CD4-positive, alpha-beta memory T cell (primary cell): ENCODE data around the gene MUC2. TPM values are rescaled to one million over a fixed set of nuclear protein-coding genes. Genes with fewer than 3 reads are reported as not detected.

Source experiments
- CTCF ChIA-PET: fragments of 350-600 bp; sonication (Branson Sonifier 250); formaldehyde crosslinking; loops from one replicate; lab custom pipeline; 2021; ENCODE audit warnings: inconsistent platforms; ENCODE audit not compliant: partially characterized antibody; lab: Charles Lee
- POLR2A ChIA-PET: fragments of 350-600 bp; sonication (Branson Sonifier 250); formaldehyde crosslinking; loops from one replicate; lab custom pipeline; 2021; ENCODE audit not compliant: partially characterized antibody; lab: Charles Lee
- DNase-seq, 5 donors: peaks; one replicate each; pipeline versions ENCODE4 v3.0.0 to v3.0.0-alpha.2; 2020 to 2022; ENCODE audit warnings: mixed read lengths in 1 of 5
- H3K27ac ChIP-seq: one replicate; pipeline ENCODE4 v1.7.0; 2013; ENCODE audit warnings: low read depth, low read length
- H3K27me3 ChIP-seq: 2 replicates; pipeline ENCODE4 v1.7.0; 2013; ENCODE audit warnings: mild to moderate bottlenecking, low read length, moderate library complexity; ENCODE audit not compliant: insufficient read depth
- H3K36me3 ChIP-seq: 2 replicates; pipeline ENCODE4 v1.7.0; 2013; ENCODE audit warnings: mild to moderate bottlenecking, low read length, moderate library complexity; ENCODE audit not compliant: insufficient read depth
- H3K4me1 ChIP-seq: 2 replicates; pipeline ENCODE4 v1.7.0; 2013; ENCODE audit warnings: mild to moderate bottlenecking, low read length, moderate library complexity; ENCODE audit not compliant: insufficient read depth
- H3K4me3 ChIP-seq, 2 donors: one replicate each; pipeline ENCODE4 v1.7.0; 2013; ENCODE audit warnings: low read length in 2 of 2, mild to moderate bottlenecking in 1 of 2
- H3K9me3 ChIP-seq, 2 donors: one replicate each; pipeline ENCODE4 v1.7.0; 2013; ENCODE audit warnings: low read length in 2 of 2, control low read depth in 1 of 2; ENCODE audit not compliant: control insufficient read depth in 1 of 2
- H3K27ac Mint-ChIP-seq, 7 donors: one replicate each; pipeline ENCODE4 v1.8.0; 2020 to 2021; ENCODE audit warnings: mixed read lengths in 7 of 7, mild to moderate bottlenecking in 6 of 7, inconsistent platforms in 3 of 7, moderate library complexity in 3 of 7
- H3K27me3 Mint-ChIP-seq, 2 donors: one replicate each; pipeline ENCODE4 v1.8.0; 2020 to 2021; ENCODE audit warnings: mixed read lengths in 2 of 2
- H3K36me3 Mint-ChIP-seq, 2 donors: one replicate each; pipeline ENCODE4 v1.8.0; 2020 to 2021; ENCODE audit warnings: mixed read lengths in 2 of 2, inconsistent platforms in 1 of 2, mild to moderate bottlenecking in 1 of 2
- H3K4me1 Mint-ChIP-seq, 4 donors: one replicate each; pipeline ENCODE4 v1.8.0; 2020 to 2021; ENCODE audit warnings: mixed read lengths in 4 of 4, mild to moderate bottlenecking in 1 of 4
- H3K4me3 Mint-ChIP-seq, 8 donors: one replicate each; pipeline ENCODE4 v1.8.0; 2020 to 2021; ENCODE audit warnings: mixed read lengths in 8 of 8, mild to moderate bottlenecking in 7 of 8, moderate library complexity in 6 of 8, inconsistent platforms in 3 of 8
- H3K9me3 Mint-ChIP-seq, 8 donors: one replicate each; pipeline ENCODE4 v1.8.0; 2020 to 2021; ENCODE audit warnings: mixed read lengths in 8 of 8, mild to moderate bottlenecking in 5 of 8, inconsistent platforms in 3 of 8, moderate library complexity in 1 of 8
- intact Hi-C: fragments of 100-400 bp; cut with micrococcal nuclease; formaldehyde crosslinking; loops from one replicate; pipeline ENCODE4 v1.15.1; 2023
- polyA plus RNA-seq, 2 donors: library from polyadenylated mRNA; unstranded; fragments of 300-500 nt; fragmentation: Illumina TruSeq; gene quantifications; one replicate each; pipeline ENCODE4 v1.2.3, GENCODE V29; 2021
- total RNA-seq, 2 experiments: library from RNA; stranded (reverse); gene quantifications; one replicate each; pipeline ENCODE4 v1.2.3, GENCODE V29; 2021

Gene MUC2
- total RNA-seq (not detected), polyA plus RNA-seq (not detected)

GRCh38 chr11:1074244-1075221 is at the start of gene MUC2:
Gene MUC2 (plus strand): TSS chr11:1074874.
- ChIA-PET POLR2A (no interaction called here), CTCF (no interaction called here)
- Mint-ChIP-seq H3K9me3 (peaks cover 0 to 3% (median 0%) of the 10 kb centered on the region in 8 donors), H3K27ac (no peak within 1 kb of the TSS), H3K36me3 (no peaks in the 10 kb centered on the region), H3K27me3 (peaks cover 1% of the 10 kb centered on the region in 2 donors), H3K4me3 (peak within 1 kb of the TSS in 1 of 8 donors; percentile 51), H3K4me1 (no peaks in the 10 kb centered on the region)
- Histone ChIP-seq H3K36me3 (no peaks in the 10 kb centered on the region), H3K27me3 (no peaks in the 10 kb centered on the region), H3K9me3 (no peaks in the 10 kb centered on the region), H3K27ac (no peak within 1 kb of the TSS), H3K4me1 (no peaks in the 10 kb centered on the region), H3K4me3 (no peak within 1 kb of the TSS)
- intact Hi-C loops = no loop called here
- no peak for DNase-seq

GRCh38 chr11:1025410-1026162 is 49.1 kb upstream of the MUC2 start:
- intact Hi-C loops = no loop called here
- H3K27me3 ChIP-seq = no peaks in the 10 kb centered on the region
- H3K27ac ChIP-seq = no peak overlapping the region
- no peaks in the 10 kb centered on the region for H3K36me3 ChIP-seq
- no peaks in the 10 kb centered on the region for H3K4me1 ChIP-seq
- peak in 1 of 5 donors; percentile 22 for DNase-seq
- ChIA-PET CTCF (no interaction called here), POLR2A (no interaction called here)
- no peak overlapping the region for H3K27ac Mint-ChIP-seq
- peaks cover 0 to 5% (median 0%) of the 10 kb centered on the region in 8 donors for H3K9me3 Mint-ChIP-seq
- H3K9me3 ChIP-seq = no peaks in the 10 kb centered on the region
- no peaks in the 10 kb centered on the region for H3K27me3 Mint-ChIP-seq
- no peak overlapping the region for H3K4me3 Mint-ChIP-seq
- H3K36me3 Mint-ChIP-seq = peaks cover 0 to 5% of the 10 kb centered on the region in 2 donors
- H3K4me3 ChIP-seq = no peak overlapping the region
- H3K4me1 Mint-ChIP-seq = peaks cover 0 to 6% (median 4%) of the 10 kb centered on the region in 4 donors

GRCh38 chr11:1026163-1026450 is 48.6 kb upstream of the MUC2 start:
- CTCF ChIA-PET = no interaction called here
- H3K27ac Mint-ChIP-seq = no peak overlapping the region
- POLR2A ChIA-PET = no interaction called here
- intact Hi-C loops = no loop called here
- no peak overlapping the region for H3K4me3 Mint-ChIP-seq
- no peaks in the 10 kb centered on the region for H3K27me3 ChIP-seq
- no peak overlapping the region for H3K4me3 ChIP-seq
- peaks cover 0 to 5% (median 0%) of the 10 kb centered on the region in 8 donors for H3K9me3 Mint-ChIP-seq
- no peak overlapping the region for H3K27ac ChIP-seq
- peaks cover 0 to 5% of the 10 kb centered on the region in 2 donors for H3K36me3 Mint-ChIP-seq
- H3K36me3 ChIP-seq = no peaks in the 10 kb centered on the region
- peaks cover 0 to 6% (median 4%) of the 10 kb centered on the region in 4 donors for H3K4me1 Mint-ChIP-seq
- peak in 1 of 5 donors; percentile 2 for DNase-seq
- no peaks in the 10 kb centered on the region for H3K27me3 Mint-ChIP-seq
- no peaks in the 10 kb centered on the region for H3K9me3 ChIP-seq
- no peaks in the 10 kb centered on the region for H3K4me1 ChIP-seq

GRCh38 chr11:1026641-1027482 is 47.8 kb upstream of the MUC2 start:
- Histone ChIP-seq H3K4me1 (no peaks in the 10 kb centered on the region), H3K36me3 (no peaks in the 10 kb centered on the region), H3K27me3 (no peaks in the 10 kb centered on the region), H3K9me3 (no peaks in the 10 kb centered on the region), H3K4me3 (no peak overlapping the region), H3K27ac (no peak overlapping the region)
- DNase-seq = peak in 1 of 5 donors; percentile 3
- Mint-ChIP-seq H3K9me3 (peaks cover 0 to 5% (median 0%) of the 10 kb centered on the region in 8 donors), H3K4me3 (no peak overlapping the region), H3K4me1 (peaks cover 0 to 6% (median 4%) of the 10 kb centered on the region in 4 donors), H3K36me3 (peaks cover 0 to 5% of the 10 kb centered on the region in 2 donors), H3K27me3 (no peaks in the 10 kb centered on the region), H3K27ac (no peak overlapping the region)
- ChIA-PET POLR2A (no interaction called here), CTCF (no interaction called here)
- intact Hi-C loops = no loop called here

- intact Hi-C loops = no loop called here
- Mint-ChIP-seq H3K36me3 (peaks cover 0 to 4% of the 10 kb centered on the region in 2 donors), H3K27me3 (no peaks in the 10 kb centered on the region), H3K27ac (no peak overlapping the region), H3K9me3 (peaks cover 0 to 10% (median 0%) of the 10 kb centered on the region in 8 donors), H3K4me3 (no peak overlapping the region), H3K4me1 (peaks cover 0 to 11% (median 4%) of the 10 kb centered on the region in 4 donors)
- ChIA-PET POLR2A (no interaction called here), CTCF (no interaction called here)
- Histone ChIP-seq H3K27ac (no peak overlapping the region), H3K9me3 (no peaks in the 10 kb centered on the region), H3K4me3 (no peak overlapping the region), H3K36me3 (no peaks in the 10 kb centered on the region), H3K4me1 (no peaks in the 10 kb centered on the region), H3K27me3 (no peaks in the 10 kb centered on the region)
- peak in 1 of 5 donors; percentile 22 for DNase-seq
These were observed 47.0 kb upstream of the MUC2 start for GRCh38 chr11:1027483-1028290.

- CTCF ChIA-PET = no interaction called here
- Mint-ChIP-seq H3K4me1 (peaks cover 0 to 7% (median 2%) of the 10 kb centered on the region in 4 donors), H3K9me3 (peaks cover 0 to 4% (median 0%) of the 10 kb centered on the region in 8 donors), H3K4me3 (no peak overlapping the region), H3K27ac (peak overlapping the region in 1 of 7 donors; percentile 59), H3K36me3 (no peaks in the 10 kb centered on the region), H3K27me3 (no peaks in the 10 kb centered on the region)
- no peaks in the 10 kb centered on the region for H3K27me3 ChIP-seq
- H3K9me3 ChIP-seq = no peaks in the 10 kb centered on the region
- no peak overlapping the region for H3K27ac ChIP-seq
- POLR2A ChIA-PET = no interaction called here
- intact Hi-C loops = no loop called here
- no peak for DNase-seq
- H3K4me3 ChIP-seq = no peak overlapping the region
- H3K36me3 ChIP-seq = no peaks in the 10 kb centered on the region
- H3K4me1 ChIP-seq = no peaks in the 10 kb centered on the region
These were observed 46.5 kb upstream of the MUC2 start for GRCh38 chr11:1028291-1028540.
